Stimulated activated CD4-positive, alpha-beta T cell treated with anti-CD3 and anti-CD28 coated beads, TNF-alpha, amount 100 ng/mL, for 1 hour (primary cell): ENCODE data around the gene CHST10.

ENCODE experiments used
- DNase-seq, 3 donors: peaks; one replicate each; pipeline ENCODE4 v3.0.0-alpha.2; 2020; ENCODE audit warnings: low read depth in 3 of 3, low spot score in 1 of 3

Gene CHST10

GRCh38 chr2:100416397-100416934, 1.0 kb downstream of the CHST10 start:
- no peak for DNase-seq

GRCh38 chr2:100413571-100413970, 3.9 kb downstream of the CHST10 start:
- DNase-seq: no peak

- no peak for DNase-seq
Observed at GRCh38 chr2:100412881-100413321, 4.6 kb downstream of the CHST10 start.

- no peak for DNase-seq
Observed at GRCh38 chr2:100412466-100412865, 5.0 kb downstream of the CHST10 start.

GRCh38 chr2:100411841-100412292, 5.6 kb downstream of the CHST10 start:
- DNase-seq: no peak

- DNase-seq: no peak
Observed at GRCh38 chr2:100409975-100410647, 7.4 kb downstream of the CHST10 start.

- no peak for DNase-seq
Observed at GRCh38 chr2:100409461-100409860, 8.0 kb downstream of the CHST10 start.

GRCh38 chr2:100408941-100409340, 8.5 kb downstream of the CHST10 start:
- DNase-seq: no peak

GRCh38 chr2:100408104-100408503, 9.4 kb downstream of the CHST10 start:
- no peak for DNase-seq

GRCh38 chr2:100407563-100407962, 9.9 kb downstream of the CHST10 start:
- no peak for DNase-seq

GRCh38 chr2:100407073-100407472, 10.4 kb downstream of the CHST10 start:
- no peak for DNase-seq

GRCh38 chr2:100406120-100406508, 11.4 kb downstream of the CHST10 start:
- DNase-seq: no peak

- DNase-seq: no peak
Observed at GRCh38 chr2:100405403-100406119, 11.9 kb downstream of the CHST10 start.

GRCh38 chr2:100404411-100404810, 13.1 kb downstream of the CHST10 start:
- no peak for DNase-seq

- DNase-seq: no peak
Observed at GRCh38 chr2:100403722-100404121, 13.7 kb downstream of the CHST10 start.

- no peak for DNase-seq
Observed at GRCh38 chr2:100401268-100401667, 16.2 kb downstream of the CHST10 start.

GRCh38 chr2:100399714-100400113, 17.8 kb downstream of the CHST10 start:
- DNase-seq: no peak

GRCh38 chr2:100397976-100398375, 19.5 kb downstream of the CHST10 start:
- DNase-seq: no peak

- DNase-seq: no peak
Observed at GRCh38 chr2:100397118-100397860, 20.2 kb downstream of the CHST10 start.

- DNase-seq: no peak
Observed at GRCh38 chr2:100396483-100396882, 21.0 kb downstream of the CHST10 start.

- no peak for DNase-seq
Observed at GRCh38 chr2:100395532-100396350, 21.7 kb downstream of the CHST10 start.
